Activated CD8-positive, alpha-beta memory T cell treated with anti-CD3 and anti-CD28 coated beads, Interleukin-2, amount 50 U/mL, for 1 hour (primary cell): ENCODE measurements around the gene NPPB.

ENCODE experiments used
- DNase-seq: peaks from one replicate; pipeline ENCODE4 v3.0.0-alpha.2; 2020; ENCODE audit errors: extremely low read depth

Gene NPPB

DNA sequence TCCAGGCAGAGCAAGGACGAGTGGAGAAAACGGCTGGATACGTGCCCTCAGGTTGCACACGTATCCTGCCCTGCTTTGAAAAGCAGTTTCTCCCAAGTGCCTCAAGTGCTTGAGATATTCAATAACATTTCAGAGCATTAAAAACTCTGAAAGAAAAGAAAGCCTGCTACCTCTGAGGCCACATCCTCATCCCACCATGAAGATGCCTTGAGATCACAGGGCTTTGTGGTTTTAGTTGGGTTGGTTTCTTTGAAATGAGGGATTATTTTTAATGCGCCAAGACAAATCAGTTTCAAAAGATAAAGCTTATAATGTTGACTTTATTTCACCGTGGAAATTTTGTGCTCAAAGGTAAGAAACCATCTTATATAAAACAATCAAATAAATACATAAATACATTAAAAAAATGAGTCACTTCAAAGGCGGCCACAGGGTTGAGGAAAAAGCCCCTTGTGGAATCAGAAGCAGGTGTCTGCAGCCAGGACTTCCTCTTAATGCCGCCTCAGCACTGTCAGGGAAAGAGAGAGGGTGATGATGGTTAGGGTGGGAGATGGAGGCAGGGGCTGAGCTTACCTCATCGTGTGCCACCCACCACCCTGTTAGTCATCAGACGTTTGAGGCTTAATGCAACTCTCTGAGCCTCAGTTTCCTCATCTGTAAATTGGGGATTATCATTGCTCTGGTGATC is 1.4 kb downstream of the NPPB start:
- DNase-seq, result no peak

DNA sequence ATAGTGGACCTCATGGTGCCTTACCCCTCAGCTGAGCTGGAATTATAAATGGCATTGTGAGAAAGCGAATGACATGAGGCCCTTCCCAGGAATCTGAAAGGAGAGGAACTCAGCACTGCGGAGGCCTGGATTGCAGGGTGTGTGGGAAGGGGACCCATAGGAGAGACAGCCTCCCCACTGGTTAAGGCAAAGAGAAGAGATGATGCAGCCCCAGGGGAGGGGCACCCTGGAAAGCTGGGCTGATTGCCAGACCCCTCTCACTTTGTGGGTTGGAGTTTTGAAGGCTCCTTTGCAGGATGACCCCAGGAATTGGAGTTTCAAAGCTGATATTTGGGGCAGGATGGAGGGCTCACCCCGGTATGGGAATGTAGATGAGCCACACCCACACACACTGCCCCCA is 2.0 kb downstream of the NPPB start:
- no peak for DNase-seq

DNA sequence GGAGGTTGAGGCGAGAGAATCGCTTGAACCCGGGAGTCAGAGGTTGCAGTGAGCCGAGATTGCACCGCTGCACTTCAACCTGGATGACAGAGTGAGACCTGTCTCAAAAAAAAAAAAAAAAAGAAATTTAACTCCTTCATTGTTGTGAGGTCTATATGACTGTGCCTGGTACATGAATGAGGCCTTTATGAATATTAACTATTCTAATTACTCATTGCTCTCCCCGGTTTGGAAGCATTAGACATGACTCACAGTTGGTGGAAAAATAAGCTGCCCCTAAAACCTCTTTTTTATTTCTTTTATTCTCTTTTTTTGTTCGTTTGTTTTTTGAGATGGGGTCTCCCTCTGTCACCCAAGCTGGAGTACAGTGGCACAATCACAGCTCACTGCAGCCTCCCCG is 3.3 kb downstream of the NPPB start:
- no peak for DNase-seq

DNA sequence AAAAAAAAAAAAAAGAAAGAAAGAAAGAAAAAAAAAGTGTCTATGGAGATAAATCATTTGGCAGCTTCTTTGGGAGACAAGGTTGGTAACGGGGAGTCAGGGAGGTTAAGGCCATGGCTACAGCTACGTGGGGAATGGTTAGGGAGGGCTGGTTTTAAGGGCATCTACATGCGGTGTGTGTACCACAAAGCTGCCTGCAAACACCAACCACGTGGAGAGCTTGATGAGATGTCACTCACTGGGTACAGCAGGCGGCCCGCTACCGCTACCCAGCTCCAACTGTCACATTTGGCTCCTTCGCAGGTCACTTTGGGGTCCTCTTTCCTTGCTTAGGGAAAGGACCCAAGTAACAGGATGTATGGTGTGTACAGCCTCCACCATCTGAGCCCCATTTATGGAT is 4.2 kb downstream of the NPPB start:
- no peak for DNase-seq

DNA sequence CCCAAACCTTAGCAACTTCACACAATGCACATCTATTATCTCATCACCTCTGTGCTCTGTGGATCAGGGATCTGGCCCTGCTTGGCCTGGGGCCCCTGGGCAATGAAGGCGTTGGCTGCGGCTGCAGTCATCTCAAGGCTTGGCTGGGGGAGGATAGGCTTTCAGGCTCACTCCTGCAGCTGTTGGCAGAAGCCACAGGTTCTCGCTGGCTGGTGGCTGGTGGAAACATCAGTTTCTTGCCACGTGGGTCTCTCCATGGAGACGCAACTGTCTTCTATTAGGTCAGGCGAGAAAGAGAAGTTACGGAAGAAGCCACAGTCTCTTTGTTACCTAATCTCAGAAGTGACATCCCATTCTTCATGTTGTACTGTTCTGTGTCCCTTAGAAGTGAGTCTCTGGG is 7.6 kb downstream of the NPPB start:
- no peak for DNase-seq

DNA sequence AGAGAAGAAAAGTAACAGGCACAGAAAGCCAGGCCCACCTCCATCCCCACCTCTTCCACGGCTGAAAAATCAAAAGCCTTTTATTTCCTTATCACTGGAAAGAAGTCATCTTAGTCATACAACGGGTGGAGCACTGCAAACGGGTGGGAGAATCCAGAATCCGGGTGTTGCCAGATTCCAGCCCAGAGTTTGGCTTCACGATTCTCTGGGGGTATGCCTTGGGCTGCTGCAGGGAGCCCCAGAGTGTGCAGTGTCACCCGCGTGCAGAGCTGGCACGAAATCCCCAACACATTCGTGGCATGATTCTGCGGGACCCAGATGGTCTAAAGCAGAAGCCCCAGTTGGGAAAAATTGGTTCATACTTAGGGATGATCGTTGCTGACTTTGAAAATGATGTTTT is 8.6 kb downstream of the NPPB start:
- DNase-seq, result no peak

DNA sequence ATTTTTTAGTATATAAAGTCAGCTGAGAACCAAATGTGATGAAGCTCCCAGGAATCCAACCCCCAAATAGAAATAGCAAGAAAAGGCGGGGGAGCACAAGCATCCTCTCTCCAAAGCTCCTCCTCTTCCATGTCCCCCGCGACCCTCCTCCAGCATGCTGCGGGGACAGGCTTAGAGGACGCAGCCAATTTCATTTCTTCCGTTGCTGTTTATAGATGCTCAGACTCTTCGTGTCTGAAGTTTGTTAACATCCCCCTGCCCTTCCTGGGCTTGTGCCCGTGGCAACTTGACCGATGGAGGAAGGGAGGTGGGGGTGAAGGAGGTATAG is 10.4 kb downstream of the NPPB start:
- DNase-seq, result no peak

DNA sequence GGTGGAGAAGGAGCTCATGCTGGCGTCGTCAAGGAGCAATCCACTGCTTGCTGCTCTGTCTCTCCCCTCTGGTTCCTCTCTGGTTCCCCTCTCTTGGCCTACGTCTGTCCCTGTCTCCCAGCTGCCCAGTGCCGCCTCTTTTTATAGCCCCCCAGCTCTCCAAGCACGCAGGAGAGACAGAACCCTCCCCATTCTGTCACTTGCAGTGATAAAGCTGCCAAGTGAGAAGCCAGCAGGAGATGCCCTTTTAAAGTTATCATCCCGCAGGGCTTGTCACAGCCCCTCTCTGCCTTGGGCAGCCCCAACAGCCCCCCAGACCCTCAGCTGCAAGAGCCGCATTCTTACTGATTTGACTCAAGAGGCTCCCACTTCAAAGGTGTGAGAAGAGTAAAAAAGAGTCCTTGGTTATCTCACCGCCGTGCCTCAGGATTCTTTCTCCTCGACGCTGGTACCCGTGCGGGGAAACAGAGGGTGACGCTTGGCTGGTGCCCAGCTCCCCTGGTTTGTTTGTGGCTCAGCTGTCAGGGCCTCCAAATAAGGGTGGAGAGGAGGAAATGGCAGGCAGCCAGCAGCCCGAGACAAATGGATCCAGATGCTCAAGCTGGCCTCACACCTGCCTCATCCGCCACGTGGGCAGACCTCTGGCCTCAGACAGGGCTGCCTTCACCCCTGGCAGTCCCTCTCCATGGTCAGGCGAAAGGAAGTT is 10.9 kb downstream of the NPPB start, which contains the start of gene NPPA:
Gene NPPA (minus strand): TSS at position 117 of the 706 bp plus-strand sequence. CDS start 99 bp downstream, at position 18.
- no peak for DNase-seq

DNA sequence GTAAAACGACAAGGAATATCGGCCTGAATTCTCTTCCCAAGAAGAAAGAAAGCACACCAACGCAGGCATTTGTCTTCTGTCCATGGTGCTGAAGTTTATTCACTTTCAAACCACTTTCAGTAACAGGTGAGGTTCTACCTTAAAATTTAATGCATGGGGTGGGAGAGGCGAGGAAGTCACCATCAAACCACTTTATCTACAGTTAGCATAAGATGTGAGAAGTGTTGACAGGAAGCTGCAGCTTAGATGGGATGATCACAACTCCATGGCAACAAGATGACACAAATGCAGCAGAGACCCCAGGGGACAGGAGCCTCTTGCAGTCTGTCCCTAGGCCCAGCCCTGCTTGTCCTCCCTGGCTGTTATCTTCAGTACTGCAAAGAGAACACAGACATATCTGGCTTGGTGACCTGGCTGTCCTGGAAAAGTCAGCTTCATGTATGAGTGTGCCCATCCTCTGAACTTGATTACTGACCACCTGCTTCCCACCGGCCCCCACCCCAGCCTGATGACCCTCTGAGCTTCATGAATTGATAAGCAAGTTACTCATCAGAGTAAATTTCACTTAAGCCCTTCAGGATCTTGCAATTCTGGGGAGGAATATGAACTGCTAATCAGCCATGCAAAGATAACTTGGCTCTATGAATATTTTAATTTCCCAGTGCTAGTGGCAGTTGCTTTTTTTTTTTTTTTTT is 13.0 kb downstream of the NPPB start:
- no peak for DNase-seq

DNA sequence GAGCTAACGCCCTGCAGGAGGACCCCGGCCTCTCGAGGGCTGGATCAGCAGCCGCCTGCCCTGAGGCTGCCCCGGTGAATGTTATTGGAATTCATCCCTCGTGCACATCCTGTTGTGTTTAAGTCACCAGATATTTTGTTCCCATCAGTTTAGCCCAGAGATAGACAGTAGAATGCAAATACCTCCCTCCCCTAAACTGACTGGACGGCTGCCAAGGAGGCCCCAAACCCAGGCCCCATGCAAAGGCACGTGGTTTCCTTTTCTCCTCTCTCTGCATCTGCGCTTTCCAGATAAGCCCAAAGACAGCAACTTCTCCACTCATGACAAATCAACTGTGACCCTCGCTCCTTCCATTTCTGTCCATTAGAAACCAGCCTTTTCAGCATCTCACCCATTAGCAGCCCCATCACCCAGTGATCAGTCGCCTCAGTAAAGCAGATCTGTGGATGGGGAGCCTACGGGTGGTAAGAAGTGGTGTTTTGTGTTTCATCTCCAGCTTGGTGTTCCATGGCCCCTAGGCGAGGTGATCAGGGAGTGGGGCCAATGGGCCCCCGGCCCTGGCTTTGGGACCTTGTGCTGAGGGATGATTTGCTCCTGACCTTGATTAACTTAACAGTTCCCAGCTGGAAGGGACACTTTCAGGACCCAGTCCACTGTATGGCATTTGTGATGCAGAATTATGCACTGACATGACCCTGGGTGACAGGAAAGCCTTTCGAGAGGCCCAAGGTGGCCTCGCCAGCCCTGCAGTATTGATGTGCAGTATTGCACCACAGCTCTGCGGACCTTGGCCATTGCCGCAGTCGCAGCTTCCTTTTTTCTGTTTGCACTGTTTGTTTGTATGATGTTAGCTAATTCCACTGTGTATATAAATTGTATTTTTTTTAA is 16.3 kb downstream of the NPPB start:
- no peak for DNase-seq

DNA sequence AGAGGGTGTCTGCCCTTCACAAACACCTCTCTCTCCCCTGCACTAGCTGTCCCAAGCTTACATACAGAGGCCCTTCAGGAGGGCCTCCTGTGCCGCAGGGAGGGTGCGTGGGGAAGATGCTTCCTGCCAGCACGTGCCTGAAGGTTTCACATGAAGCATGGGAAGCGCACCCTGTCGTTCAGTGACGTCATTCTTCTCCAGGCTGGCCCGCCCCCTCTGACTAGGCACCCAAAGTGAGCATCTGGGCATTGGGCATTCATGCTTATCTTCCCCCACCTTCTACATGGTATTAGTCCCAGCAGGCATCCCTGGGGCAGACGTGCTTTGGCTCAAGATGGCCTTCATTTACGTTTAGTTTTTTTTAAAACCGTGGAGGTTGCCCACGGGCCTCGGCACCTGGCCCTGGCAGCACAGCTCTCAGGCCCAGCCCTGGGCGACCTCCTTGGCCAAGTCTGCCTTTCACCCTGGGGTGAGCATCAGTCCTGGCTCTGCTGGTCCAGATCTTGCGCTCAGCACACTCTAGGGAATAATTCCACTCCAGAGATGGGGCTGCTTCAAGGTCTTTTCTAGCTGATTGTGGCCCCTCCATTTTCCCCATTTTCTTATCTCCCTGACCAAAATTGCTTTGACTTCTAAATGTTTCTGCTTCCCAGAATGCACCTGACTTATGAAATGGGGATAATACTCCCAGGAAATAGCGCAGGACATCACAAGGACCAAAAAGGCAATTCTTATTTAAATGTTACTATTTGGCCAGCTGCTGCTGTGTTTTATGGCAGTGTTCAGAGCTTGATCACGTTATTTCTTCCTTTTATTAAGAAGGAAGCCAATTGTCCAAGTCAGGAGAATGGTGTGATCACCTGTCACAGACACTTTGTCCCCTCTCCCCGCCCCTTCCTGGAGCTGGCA is 17.2 kb downstream of the NPPB start:
- no peak for DNase-seq

DNA sequence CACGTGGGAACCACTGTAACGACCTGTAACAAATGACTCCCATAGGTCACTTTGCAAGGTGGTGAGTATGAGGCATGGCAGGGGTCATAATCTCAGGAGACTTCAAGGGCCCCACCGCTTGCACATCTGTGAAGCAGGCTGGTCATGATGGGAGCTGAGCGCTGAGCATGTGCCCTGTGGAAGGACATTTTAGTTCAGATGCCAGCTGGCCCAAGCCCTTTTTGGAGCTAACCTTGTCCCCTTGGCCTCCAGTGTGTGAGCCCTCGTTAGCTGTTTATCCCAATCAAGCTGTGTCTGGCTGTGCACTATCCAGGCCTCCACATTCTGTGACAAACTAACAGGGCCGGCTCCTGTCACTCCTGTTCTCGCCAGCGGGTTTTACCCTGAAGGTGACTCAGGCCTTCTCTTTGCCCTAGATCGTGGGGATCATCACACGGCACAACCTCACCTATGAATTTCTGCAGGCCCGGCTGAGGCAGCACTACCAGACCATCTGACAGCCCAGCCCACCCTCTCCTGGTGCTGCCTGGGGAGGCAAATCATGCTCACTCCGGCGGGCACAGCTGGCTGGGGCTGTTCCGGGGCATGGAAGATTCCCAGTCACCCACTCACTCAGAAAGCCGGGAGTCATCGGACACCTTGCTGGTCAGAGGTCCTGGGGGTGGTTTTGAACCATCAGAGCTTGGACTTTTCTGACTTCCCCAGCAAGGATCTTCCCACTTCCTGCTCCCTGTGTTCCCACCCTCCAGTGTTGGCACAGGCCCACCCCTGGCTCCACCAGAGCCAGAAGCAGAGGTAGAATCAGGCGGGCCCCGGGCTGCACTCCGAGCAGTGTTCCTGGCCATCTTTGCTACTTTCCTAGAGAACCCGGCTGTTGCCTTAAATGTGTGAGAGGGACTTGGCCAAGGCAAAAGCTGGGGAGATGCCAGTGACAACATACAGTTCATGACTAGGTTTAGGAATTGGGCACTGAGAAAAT is 18.7 kb downstream of the NPPB start:
- DNase-seq, result no peak

DNA sequence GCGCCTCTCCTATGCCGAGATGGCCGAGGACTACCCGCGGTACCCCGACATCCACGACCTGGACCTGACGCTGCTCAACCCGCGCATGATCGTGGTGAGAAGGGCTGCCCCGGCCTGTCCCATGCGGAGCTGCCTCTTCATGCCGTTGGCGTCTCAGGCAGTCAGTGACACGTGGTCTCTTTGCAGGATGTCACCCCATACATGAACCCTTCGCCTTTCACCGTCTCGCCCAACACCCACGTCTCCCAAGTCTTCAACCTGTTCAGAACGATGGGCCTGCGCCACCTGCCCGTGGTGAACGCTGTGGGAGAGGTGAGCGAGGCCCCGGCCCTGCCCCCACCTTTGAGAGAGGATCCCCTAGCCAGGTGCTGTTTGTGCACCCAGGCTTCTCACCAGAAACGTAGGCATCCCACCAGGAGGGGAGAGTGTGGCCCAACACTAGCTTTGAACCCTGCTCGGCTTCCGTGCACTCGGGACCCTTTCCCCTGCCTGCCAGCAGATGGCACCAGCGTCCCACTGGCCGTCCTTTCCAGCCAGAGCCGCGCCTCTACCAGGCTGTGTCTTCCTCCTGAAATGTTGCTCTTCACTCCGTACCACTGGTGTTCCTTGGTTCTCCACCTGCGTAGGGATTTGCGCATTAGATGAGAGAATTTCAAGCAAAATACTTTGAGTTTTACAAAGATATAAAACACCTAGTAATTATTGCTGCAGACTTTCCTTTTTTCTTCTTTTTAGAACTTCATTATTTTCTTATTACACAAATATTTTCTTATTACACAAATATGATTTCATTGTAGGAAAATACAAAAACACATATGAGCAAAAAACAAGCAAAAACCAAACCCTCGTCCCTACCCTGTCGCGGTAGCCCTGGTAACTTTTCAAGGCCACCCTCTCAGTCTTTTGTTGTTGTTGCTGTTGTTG is 20.1 kb downstream of the NPPB start:
- peak; percentile 38 for DNase-seq

DNA sequence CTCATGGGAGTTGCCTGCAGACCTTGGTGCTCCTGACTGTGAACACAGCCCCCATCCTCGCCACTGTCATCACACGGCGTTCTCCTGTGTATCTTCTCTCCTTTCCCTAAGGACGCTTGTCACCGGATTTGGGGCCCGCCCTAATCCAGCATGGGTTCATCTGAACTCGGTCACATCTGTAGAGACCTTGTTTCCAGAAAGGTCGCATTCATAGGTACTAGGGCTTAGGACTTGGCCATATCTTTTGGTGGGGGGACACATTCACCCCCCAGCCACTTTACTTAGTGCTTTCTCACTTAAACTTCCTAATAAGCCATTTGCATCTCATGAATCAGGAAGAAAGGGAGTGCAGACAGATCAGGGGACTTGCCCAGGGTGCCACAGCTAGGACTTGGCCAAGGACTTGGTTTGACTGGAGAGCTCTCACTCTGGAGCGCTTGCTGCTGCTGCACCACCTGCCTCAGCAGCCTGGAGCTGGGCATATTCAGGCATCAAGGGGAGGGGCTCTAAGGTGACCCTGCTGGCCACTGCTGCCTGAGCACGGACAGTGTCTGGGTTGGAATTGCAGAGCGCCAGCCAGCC is 20.9 kb downstream of the NPPB start:
- no peak for DNase-seq

DNA sequence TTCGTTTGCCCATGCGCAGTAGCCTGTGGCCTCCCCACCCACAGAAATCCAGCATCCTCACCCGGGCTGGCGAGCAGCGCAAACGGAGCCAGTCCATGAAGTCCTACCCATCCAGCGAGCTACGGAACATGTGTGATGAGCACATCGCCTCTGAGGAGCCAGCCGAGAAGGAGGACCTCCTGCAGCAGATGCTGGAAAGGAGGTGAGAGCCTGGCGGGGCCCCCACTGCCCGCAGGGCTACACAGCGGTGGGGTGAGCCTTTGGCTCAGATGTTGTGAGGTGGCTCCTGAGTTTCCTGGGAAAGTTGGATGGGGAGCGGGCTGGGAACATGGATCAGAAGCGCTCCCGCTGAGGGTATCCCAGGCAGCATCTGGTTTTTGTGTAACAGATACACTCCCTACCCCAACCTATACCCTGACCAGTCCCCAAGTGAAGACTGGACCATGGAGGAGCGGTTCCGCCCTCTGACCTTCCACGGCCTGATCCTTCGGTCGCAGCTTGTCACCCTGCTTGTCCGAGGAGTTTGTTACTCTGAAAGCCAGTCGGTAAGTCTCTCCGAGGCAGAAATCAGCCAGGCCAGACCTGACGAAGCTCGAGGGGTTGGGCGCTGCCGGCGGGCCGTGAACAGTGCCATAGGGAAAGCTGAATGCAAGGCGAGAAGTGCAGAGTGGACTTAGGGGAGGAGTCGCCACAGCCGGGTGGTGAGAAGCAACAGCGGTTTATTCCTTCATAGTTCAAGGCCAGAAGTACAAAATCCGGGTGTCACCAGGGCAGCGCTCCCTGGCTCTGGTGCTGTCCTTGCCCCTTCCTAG is 21.6 kb downstream of the NPPB start:
- DNase-seq, result no peak

DNA sequence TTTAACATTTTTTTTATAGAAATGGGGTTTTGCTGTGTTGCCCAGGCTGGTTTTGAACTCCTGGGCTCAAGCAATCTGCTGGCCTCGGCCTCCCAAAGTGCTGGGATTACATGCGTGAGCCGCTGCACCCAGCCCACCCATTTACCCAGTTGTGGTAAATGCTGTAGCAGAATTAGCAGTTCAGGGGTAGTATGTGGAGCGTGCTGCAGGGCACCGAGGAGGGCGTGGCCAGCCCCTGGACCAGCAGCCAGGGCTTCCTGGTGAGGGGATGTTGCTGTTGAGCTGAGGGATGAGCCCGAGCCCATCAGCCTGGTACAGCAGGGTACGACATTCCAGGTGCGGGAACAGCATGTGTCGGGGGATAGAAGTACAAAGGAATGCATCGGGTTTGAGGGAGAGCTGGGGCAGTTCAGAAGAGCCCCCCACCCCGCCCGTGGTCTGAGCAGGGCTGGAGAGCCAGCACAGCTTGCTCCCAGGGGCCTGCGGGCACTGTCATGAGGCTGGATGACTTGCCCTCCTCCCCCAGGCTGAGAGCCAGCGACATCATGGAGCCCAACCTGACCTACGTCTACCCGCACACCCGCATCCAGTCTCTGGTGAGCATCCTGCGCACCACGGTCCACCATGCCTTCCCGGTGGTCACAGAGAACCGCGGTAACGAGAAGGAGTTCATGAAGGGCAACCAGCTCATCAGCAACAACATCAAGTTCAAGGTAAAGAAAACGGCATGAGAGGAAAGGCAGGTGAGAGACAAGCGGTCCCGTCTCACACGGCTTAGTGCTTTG is 23.1 kb downstream of the NPPB start:
- DNase-seq, result no peak

DNA sequence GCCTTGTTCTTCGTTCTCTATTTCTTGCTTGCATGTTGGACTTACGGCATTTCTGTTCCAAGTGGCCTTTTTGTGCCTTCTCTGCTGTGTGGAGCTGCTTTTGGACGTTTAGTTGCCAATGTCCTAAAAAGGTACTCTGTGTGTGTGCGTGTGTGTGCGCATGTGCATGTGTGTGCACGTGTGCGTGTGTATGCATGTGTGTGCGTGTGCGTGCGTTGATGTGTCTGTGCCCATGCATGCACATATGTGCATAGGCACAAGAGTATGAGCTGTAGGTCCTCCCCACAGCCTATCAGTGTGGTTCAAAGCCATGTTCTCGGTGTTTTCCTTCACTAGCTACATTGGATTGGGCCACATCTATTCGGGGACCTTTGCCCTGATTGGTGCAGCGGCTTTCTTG is 24.8 kb downstream of the NPPB start:
- DNase-seq, result no peak
